Keratinocyte (primary cell): Measurements from ENCODE around the gene CCDC61.

Source experiments
- EZH2 ChIP-seq: IDR thresholded peaks from one replicate; pipeline ENCODE4 v1.6.1; 2012; ENCODE audit warnings: inconsistent platforms, mild to moderate bottlenecking, low read length, moderate library complexity
- TF ChIP-seq, protein P1 (sequence below), 3 experiments: IDR thresholded peaks in 1 of 3; conservative IDR thresholded peaks in 1 of 3; optimal IDR thresholded peaks in 1 of 3; 2 replicates in 2 of 3; 3 replicates in 1 of 3; pipeline versions ENCODE3 to v1.5.1; 2011; ENCODE audit warnings: low read length in 3 of 3, mild to moderate bottlenecking in 3 of 3, moderate library complexity in 2 of 3, control low read depth in 1 of 3, inconsistent platforms in 1 of 3; ENCODE audit not compliant: insufficient read depth in 2 of 3; ENCODE audit errors: extremely low read depth in 1 of 3

DNA sequence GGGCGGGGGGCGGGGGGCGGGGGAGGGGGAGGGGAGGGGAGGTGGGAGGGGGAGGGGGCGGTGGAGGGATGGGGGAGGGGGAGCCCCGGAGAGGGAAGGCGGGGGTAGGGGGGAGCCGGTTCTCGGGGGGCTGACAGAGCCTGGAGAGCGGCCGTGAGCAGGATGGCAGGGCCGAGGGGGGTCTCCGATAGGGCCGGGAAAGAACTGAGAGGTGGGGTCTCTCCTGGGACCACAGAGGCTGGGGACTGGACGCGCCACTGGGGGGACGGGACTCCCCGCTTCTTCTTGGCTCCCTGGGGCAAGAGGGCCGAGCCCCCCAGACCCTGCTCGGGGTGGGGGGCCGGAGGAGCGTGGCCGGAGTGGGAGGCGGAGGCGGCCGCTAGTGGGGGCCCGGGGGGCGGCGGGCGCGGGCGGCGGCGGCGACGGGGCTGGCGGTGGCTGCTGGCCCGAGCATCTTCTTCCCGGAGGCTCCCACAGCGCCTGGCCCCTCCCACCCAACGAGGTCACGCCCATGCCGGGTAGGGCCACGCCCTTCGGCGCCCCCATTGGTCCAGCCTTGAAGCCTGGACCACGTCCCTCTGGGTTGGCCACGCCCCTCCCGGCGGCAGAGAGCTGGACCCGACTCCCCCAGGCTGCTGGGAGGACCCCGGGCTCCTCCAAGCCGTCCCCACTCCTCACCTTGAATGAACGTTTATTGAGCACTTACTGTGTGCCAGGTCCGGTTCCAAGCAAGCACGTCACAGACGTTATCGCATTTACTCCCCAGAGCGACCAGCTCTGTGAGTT is 21.5 kb upstream of the CCDC61 start, which contains the start of gene NOVA2:
- TF ChIP-seq, protein P1, sequence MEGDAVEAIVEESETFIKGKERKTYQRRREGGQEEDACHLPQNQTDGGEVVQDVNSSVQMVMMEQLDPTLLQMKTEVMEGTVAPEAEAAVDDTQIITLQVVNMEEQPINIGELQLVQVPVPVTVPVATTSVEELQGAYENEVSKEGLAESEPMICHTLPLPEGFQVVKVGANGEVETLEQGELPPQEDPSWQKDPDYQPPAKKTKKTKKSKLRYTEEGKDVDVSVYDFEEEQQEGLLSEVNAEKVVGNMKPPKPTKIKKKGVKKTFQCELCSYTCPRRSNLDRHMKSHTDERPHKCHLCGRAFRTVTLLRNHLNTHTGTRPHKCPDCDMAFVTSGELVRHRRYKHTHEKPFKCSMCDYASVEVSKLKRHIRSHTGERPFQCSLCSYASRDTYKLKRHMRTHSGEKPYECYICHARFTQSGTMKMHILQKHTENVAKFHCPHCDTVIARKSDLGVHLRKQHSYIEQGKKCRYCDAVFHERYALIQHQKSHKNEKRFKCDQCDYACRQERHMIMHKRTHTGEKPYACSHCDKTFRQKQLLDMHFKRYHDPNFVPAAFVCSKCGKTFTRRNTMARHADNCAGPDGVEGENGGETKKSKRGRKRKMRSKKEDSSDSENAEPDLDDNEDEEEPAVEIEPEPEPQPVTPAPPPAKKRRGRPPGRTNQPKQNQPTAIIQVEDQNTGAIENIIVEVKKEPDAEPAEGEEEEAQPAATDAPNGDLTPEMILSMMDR (optimal IDR thresholded peaks at IDR 0.05 in 1 of 3, IDR thresholded peaks at IDR 0.05 in 1 of 3, conservative IDR thresholded peaks at IDR 0.05 in 1 of 3; ENCODE audit: extremely low read depth in 1 of 3, insufficient read depth in 2 of 3, low read length in 3 of 3), result no peak
- TF ChIP-seq EZH2, result no peak
